ENCODE results near the gene SLC12A7.

DNA sequence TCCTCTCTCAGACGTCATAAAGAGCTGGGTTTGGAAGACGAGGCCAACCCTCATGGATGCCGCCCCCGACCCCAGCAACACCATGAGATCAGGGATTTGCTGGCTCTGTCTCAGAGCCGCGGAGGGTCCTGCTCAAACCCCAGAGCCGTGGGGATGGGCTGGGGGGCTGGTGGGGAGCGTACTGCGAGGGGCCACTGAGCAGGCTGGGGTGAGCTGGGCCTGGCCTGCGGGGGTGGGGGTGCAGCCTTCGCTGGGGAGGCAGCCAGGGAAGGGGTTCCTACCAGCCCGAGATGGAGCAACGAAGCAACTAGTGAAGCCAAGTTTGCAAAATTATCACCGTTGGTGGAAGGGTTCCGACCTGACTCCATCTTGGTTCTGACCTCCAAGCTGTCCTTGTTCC is 5.1 kb upstream of the SLC12A7 start:
- no peak for TF ChIP-seq EZH2 (IDR thresholded peaks at IDR 0.05; ENCODE audit: low read length, unreplicated experiment)
- TF ChIP-seq, protein P1, sequence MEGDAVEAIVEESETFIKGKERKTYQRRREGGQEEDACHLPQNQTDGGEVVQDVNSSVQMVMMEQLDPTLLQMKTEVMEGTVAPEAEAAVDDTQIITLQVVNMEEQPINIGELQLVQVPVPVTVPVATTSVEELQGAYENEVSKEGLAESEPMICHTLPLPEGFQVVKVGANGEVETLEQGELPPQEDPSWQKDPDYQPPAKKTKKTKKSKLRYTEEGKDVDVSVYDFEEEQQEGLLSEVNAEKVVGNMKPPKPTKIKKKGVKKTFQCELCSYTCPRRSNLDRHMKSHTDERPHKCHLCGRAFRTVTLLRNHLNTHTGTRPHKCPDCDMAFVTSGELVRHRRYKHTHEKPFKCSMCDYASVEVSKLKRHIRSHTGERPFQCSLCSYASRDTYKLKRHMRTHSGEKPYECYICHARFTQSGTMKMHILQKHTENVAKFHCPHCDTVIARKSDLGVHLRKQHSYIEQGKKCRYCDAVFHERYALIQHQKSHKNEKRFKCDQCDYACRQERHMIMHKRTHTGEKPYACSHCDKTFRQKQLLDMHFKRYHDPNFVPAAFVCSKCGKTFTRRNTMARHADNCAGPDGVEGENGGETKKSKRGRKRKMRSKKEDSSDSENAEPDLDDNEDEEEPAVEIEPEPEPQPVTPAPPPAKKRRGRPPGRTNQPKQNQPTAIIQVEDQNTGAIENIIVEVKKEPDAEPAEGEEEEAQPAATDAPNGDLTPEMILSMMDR (conservative IDR thresholded peaks at IDR 0.05; ENCODE audit: low read depth, low read length), result no peak

All from PC-3 (cell line).